ENCODE data around the gene SYT7. TPM values are rescaled to one million over a fixed set of nuclear protein-coding genes. Genes with fewer than 3 reads are reported as not detected.
A peak's percentile ranks its signal among the peaks of the same experiment; 100 is the strongest.

Gene SYT7, protein sequence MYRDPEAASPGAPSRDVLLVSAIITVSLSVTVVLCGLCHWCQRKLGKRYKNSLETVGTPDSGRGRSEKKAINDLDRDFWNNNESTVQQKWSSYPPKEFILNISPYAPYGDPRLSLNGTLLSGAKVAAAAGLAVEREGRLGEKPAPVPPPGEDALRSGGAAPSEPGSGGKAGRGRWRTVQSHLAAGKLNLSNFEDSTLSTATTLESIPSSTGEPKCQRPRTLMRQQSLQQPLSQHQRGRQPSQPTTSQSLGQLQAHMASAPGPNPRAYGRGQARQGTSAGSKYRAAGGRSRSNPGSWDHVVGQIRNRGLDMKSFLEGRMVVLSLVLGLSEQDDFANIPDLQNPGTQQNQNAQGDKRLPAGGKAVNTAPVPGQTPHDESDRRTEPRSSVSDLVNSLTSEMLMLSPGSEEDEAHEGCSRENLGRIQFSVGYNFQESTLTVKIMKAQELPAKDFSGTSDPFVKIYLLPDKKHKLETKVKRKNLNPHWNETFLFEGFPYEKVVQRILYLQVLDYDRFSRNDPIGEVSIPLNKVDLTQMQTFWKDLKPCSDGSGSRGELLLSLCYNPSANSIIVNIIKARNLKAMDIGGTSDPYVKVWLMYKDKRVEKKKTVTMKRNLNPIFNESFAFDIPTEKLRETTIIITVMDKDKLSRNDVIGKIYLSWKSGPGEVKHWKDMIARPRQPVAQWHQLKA
- total RNA-seq (1 to 10 TPM in 5 of 7 donors, under 1 TPM in 2; 0.24 to 4.6 (median 1.5) TPM), polyA plus RNA-seq (1 to 10 TPM; 1.7 to 4.9 TPM)
- long read RNA-seq, donor 1, partial matches to known transcripts = 1 of 1 reads
- long read RNA-seq, donor 1, other reads (novel, unspliced or antisense) = 0 of 1 reads
- long read RNA-seq, donor 2, partial matches to known transcripts = 0 of 1 reads
- long read RNA-seq, donor 2, other reads (novel, unspliced or antisense) = 0 of 1 reads
- long read RNA-seq, donor 3, partial matches to known transcripts = 2 of 4 reads
- long read RNA-seq, donor 3, other reads (novel, unspliced or antisense) = 2 of 4 reads

DNA sequence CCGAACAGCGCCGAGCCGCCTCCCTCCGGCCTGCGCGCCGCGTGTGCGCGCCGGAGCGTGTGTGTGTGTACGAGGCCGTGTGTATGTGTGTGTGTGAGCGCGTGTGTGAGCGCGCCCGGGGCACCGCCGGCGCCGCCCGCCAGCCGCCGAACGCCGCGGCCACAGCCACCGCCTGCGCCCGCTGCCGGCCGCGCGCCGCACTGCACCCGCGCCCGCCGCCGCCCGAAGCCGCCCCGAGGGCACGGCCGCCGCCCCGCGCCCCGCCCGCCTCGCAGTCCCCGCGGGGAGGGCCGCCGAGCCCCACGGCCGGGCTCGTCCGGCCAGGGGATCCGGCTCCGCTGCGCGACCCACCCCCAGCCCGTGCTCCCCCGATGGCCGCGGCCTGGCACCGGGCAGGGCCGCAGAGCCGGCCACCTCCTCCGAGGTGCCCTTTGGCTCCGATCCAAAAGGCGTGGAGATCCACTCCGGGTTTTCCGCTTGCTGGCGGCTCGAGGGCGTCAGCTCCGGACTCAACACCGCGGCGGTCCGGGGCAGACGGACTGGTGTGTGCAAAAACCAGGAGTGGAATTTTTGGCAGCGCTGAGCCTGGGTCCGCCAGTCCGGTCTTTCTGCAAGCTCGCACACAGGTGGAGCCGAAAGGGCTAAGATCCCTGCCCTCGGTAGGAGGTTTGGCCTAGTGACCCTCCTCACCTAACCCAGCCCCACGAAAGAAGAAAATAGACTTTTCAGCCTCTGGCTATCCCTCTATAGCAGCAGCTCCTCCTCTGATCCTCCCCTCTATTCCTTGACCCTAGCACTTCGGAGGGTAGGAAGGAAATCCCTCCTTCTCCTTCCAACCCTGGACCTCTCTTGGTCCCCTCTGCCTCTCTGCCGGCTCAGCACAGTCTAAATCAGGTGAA, at the start of gene SYT7:
Gene SYT7 (minus strand): TSS at position 47 of the 899 bp plus-strand sequence. CDS start 256 bp downstream, outside the sequence.
- peak; percentile 89 for TF ChIP-seq POLR2A (IDR thresholded peaks at IDR 0.05)
- TF ChIP-seq EP300 (IDR thresholded peaks at IDR 0.05) = no peak
- TF ChIP-seq, protein P1, sequence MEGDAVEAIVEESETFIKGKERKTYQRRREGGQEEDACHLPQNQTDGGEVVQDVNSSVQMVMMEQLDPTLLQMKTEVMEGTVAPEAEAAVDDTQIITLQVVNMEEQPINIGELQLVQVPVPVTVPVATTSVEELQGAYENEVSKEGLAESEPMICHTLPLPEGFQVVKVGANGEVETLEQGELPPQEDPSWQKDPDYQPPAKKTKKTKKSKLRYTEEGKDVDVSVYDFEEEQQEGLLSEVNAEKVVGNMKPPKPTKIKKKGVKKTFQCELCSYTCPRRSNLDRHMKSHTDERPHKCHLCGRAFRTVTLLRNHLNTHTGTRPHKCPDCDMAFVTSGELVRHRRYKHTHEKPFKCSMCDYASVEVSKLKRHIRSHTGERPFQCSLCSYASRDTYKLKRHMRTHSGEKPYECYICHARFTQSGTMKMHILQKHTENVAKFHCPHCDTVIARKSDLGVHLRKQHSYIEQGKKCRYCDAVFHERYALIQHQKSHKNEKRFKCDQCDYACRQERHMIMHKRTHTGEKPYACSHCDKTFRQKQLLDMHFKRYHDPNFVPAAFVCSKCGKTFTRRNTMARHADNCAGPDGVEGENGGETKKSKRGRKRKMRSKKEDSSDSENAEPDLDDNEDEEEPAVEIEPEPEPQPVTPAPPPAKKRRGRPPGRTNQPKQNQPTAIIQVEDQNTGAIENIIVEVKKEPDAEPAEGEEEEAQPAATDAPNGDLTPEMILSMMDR (IDR thresholded peaks at IDR 0.05) = peak in 2 of 3 donors; percentile 54 to 85
- Histone ChIP-seq H3K27ac (no peak within 1 kb of the TSS), H3K4me1 (ENCODE audit: insufficient read depth) (no peaks in the 10 kb centered on the region), H3K36me3 (no peaks in the 10 kb centered on the region), H3K9me3 (no peaks in the 10 kb centered on the region), H3K4me3 (peak within 1 kb of the TSS; percentile 44), H3K27me3 (no peaks in the 10 kb centered on the region)
- intact Hi-C loops (cut with DNase I) = no loop called here
- DNase-seq = peak; percentile 95 to 98 (median 97)
- 0 to 2% (median 1%) methylated on average over 44 to 96 of the region's 96 CpGs for WGBS, 3 donors

DNA sequence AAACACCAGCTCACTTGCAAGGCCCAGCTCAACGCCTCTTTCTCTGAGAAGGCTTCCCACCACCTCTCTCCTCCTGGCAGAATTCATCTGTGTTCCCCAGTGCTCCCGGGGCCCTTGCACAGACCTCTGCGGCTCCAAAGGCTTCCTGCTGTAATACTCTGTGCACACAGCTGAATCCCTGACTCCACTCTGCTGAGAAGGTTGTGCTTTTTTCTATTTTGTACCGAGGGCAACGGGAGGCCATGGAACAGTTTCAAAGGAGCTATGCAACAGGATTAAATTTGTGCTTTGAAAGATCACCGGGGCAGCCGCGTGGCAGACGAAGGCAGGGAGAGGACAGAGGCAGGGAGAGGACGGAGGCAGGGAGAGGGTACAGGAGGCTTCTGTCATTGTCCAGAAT, 49.2 kb upstream of the SYT7 start:
- DNase-seq = no peak
- H3K27ac ChIP-seq = no peak overlapping the region
- intact Hi-C loops (cut with DNase I) = loop anchor here in 2 of 4 donors (5.0 to 10.0 kb wide), 3 partner anchors 153 to 185 kb away; no protein-coding TSS in a partner anchor
- H3K36me3 ChIP-seq = no peaks in the 10 kb centered on the region
- TF ChIP-seq POLR2A (IDR thresholded peaks at IDR 0.05) (no peak), EP300 (IDR thresholded peaks at IDR 0.05) (no peak)
- TF ChIP-seq, protein P1 (IDR thresholded peaks at IDR 0.05) = no peak
- no peak overlapping the region for H3K4me3 ChIP-seq
- H3K4me1 ChIP-seq (ENCODE audit: insufficient read depth) = no peaks in the 10 kb centered on the region
- WGBS, 3 donors = 31 to 34% (median 34%) methylated on average over 10 of the region's 10 CpGs
- H3K27me3 ChIP-seq = no peaks in the 10 kb centered on the region
- H3K9me3 ChIP-seq = no peaks in the 10 kb centered on the region

DNA sequence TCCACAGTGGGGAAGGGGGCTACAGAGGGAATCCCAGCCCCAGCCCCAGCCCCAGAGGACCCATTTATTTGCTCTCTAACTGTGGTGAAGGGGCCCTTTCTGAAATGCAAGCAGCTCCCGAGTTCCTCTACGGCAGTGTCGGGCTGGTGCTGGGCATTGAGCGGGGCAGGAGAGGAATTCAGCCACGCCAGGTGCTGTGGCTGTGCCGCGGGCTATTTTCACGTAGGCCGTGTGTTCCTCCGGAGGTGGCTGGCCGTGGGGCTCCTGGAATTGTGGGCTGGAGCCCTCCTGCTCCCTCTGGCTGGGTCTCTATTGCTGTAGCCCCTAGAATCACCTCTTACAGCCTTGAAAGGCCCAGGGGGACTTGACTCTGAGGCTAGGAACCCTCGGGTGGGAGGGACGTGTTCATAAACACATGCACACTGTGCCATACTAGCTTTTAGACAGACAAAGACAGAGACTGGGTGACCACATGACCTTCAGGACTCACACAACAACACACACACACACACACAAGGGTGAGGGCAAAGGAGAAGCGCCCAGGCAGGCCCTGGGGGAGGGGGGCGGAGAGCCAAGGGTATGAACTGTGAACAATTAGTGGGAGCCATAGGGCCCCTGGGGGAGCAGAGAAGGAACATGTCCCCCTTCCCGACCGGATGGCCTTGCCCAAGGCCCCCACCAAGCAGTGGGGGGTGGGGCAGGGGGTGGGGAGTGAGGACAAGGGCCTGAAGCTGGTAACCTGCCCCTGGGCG, 48.4 kb upstream of the SYT7 start:
- no peaks in the 10 kb centered on the region for H3K36me3 ChIP-seq
- H3K4me3 ChIP-seq = no peak overlapping the region
- DNase-seq = no peak
- H3K9me3 ChIP-seq = no peaks in the 10 kb centered on the region
- H3K27ac ChIP-seq = no peak overlapping the region
- H3K4me1 ChIP-seq (ENCODE audit: insufficient read depth) = no peaks in the 10 kb centered on the region
- no peaks in the 10 kb centered on the region for H3K27me3 ChIP-seq
- TF ChIP-seq POLR2A (IDR thresholded peaks at IDR 0.05) (no peak), EP300 (IDR thresholded peaks at IDR 0.05) (no peak)
- TF ChIP-seq, protein P1 (IDR thresholded peaks at IDR 0.05) = no peak
- WGBS, 3 donors = 83 to 87% (median 85%) methylated on average over 18 of the region's 18 CpGs
- intact Hi-C loops (cut with DNase I) = loop anchor here in 2 of 4 donors (2.0 to 10.0 kb wide), 2 partner anchors 46 to 84 kb away; no protein-coding TSS in a partner anchor
